Hepatocyte (in vitro differentiated cells): ENCODE data around the gene RNLS. TPM values are rescaled to one million over a fixed set of nuclear protein-coding genes. Genes with fewer than 3 reads are reported as not detected.

Experiments used
- DNase-seq: peaks from one replicate; pipeline ENCODE4 v3.0.0-alpha.2; 2016; ENCODE audit warnings: low spot score
- H2AFZ ChIP-seq: fragments of 200-600 bp; sonication (generic); 2 replicates; pipeline ENCODE4 v1.6.0; 2016; ENCODE audit warnings: antibody characterized with exemption, mild to moderate bottlenecking
- H3K27ac ChIP-seq: fragments of 200-600 bp; sonication (generic); 2 replicates; pipeline ENCODE4 v1.5.1; 2016; ENCODE audit warnings: mild to moderate bottlenecking
- H3K27me3 ChIP-seq: fragments of 200-600 bp; sonication (generic); 2 replicates; pipeline ENCODE4 v1.6.1; 2016
- H3K36me3 ChIP-seq: fragments of 200-600 bp; sonication (generic); replicated peaks from 2 replicates; pipeline ENCODE4 v1.5.1; 2016; ENCODE audit warnings: low read depth; ENCODE audit not compliant: insufficient read depth
- H3K4me1 ChIP-seq: fragments of 200-600 bp; sonication (generic); 2 replicates; pipeline ENCODE4 v1.5.1; 2016; ENCODE audit warnings: mild to moderate bottlenecking, moderate library complexity; ENCODE audit not compliant: insufficient read depth
- H3K4me2 ChIP-seq: fragments of 200-600 bp; sonication (generic); 2 replicates; pipeline ENCODE4 v1.6.0; 2016
- H3K4me3 ChIP-seq: fragments of 200-600 bp; sonication (generic); 2 replicates; pipeline ENCODE4 v1.5.1; 2016; ENCODE audit warnings: mild to moderate bottlenecking
- H3K79me2 ChIP-seq: fragments of 200-600 bp; sonication (generic); 2 replicates; pipeline ENCODE4 v1.6.0; 2017; ENCODE audit warnings: mild to moderate bottlenecking
- H3K9me2 ChIP-seq: fragments of 200-600 bp; sonication (generic); replicated peaks from 2 replicates; pipeline ENCODE4 v1.6.0; 2017; ENCODE audit warnings: mild to moderate bottlenecking; ENCODE audit not compliant: insufficient read depth
- H3K9me3 ChIP-seq: fragments of 200-600 bp; sonication (generic); 2 replicates; pipeline ENCODE4 v1.5.1; 2016; ENCODE audit warnings: low read depth, mild to moderate bottlenecking
- H4K20me1 ChIP-seq: fragments of 200-600 bp; sonication (generic); 2 replicates; pipeline ENCODE4 v1.6.0; 2016; ENCODE audit warnings: mild to moderate bottlenecking; ENCODE audit not compliant: insufficient read depth, poor library complexity, severe bottlenecking
- CTCF ChIP-seq: fragments of 200-600 bp; sonication (generic); IDR thresholded peaks from 2 replicates; pipeline ENCODE4 v1.5.1; 2016; ENCODE audit warnings: antibody characterized with exemption, mild to moderate bottlenecking; ENCODE audit not compliant: poor library complexity
- EZH2 ChIP-seq: fragments of 200-600 bp; sonication (generic); IDR thresholded peaks from 2 replicates; pipeline ENCODE4 v1.6.1; 2016; ENCODE audit warnings: antibody characterized with exemption, mild to moderate bottlenecking, borderline replicate concordance
- EZH2phosphoT487 ChIP-seq: fragments of 200-600 bp; sonication (generic); IDR thresholded peaks from one replicate; pipeline ENCODE4 v1.6.1; 2018; ENCODE audit warnings: antibody characterized with exemption, mild to moderate bottlenecking, low read depth, moderate library complexity; ENCODE audit not compliant: unreplicated experiment, severe bottlenecking
- WGBS: methylation state at CpG from one replicate; pipeline ENCODE4 v1.1.6; 2016; ENCODE audit warnings: low lambda C conversion rate; ENCODE audit errors: missing lambda C conversion rate; 5-methylcytosine and 5-hydroxymethylcytosine counted together
- polyA plus RNA-seq: library from polyadenylated mRNA; unstranded; fragments of >200 nt; fragmentation: Nextera tagmentation; extraction: Ambion mirVana; gene quantifications from 2 replicates; pipeline ENCODE4 v1.2.1, GENCODE V29; 2016
- total RNA-seq: library from RNA; depleted of rRNA; stranded (reverse); fragments of >200 nt; gene quantifications from 2 replicates; pipeline ENCODE4 v1.2.3, GENCODE V29; 2014

The RNLS gene
- total RNA-seq (14.9 and 15.7 TPM in 2 replicates), polyA plus RNA-seq (12.8 TPM in 2 replicates)

DNA sequence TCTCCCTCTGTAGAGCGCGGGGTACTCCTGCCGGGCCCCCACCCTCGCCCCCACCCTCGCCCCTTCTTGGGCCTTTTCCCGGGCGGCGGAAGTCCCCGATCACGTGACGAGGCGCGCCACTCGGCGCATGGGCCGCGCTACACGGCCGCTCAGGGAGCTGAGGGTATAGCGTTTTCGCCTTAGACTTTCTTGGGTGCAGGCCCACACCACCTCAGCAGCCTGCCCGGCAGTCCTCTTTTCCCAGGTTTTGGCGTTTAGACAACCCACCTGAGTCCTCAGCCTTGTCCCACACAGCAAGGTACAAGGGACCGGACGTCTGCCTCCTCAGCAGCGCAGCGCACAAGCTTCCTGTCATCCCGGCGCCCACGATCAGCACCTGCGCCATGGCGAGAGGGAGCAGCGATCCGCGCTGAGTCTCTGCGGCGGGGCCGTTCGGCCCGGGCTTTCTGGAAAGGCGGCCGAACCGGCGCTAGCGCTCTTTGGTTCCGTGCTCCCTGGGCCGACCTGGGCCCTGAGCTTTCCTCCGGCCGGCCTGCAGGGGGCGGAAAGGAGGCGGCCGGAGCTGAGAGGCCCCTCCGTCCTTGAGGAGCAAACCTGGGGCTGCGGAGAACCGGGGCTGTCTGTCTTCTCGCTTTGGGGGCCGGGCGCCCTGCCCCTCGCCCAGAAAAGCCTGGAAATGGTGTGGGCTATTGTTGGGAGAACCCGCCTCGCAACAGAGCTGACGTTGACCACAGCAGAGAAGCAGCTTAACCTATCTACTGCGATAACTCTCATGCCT lies at the start of gene RNLS:
TSS of gene RNLS (minus strand) at position 513 of the 778 bp plus-strand sequence.
- Histone ChIP-seq H4K20me1 (no peaks in the 10 kb centered on the region), H3K79me2 (no peaks in the 10 kb centered on the region), H3K9me2 (no peaks in the 10 kb centered on the region), H3K9me3 (no peaks in the 10 kb centered on the region), H3K36me3 (no peaks in the 10 kb centered on the region), H3K4me2 (peak within 1 kb of the TSS; percentile 94), H3K4me3 (peak within 1 kb of the TSS; percentile 68), H3K27me3 (no peaks in the 10 kb centered on the region), H3K4me1 (no peaks in the 10 kb centered on the region), H3K27ac (peak within 1 kb of the TSS; percentile 98), H2AFZ (peak within 1 kb of the TSS; percentile 98)
- DNase-seq: peak; percentile 78
- 2% methylated on average over 52 of the region's 63 CpGs for WGBS
- peak; percentile 90 for TF ChIP-seq CTCF
- TF ChIP-seq EZH2phosphoT487: no peak

- Histone ChIP-seq H3K9me2 (no peaks in the 10 kb centered on the region), H3K79me2 (no peaks in the 10 kb centered on the region), H3K4me2 (no peak overlapping the region), H3K27me3 (no peaks in the 10 kb centered on the region), H3K27ac (no peak overlapping the region), H4K20me1 (no peaks in the 10 kb centered on the region), H3K9me3 (no peaks in the 10 kb centered on the region), H3K4me3 (no peak overlapping the region), H3K4me1 (no peaks in the 10 kb centered on the region), H2AFZ (no peak overlapping the region), H3K36me3 (no peaks in the 10 kb centered on the region)
- no peak for DNase-seq
- TF ChIP-seq CTCF: no peak
- no peak for TF ChIP-seq EZH2phosphoT487
- no peak for TF ChIP-seq EZH2
Observed at GRCh38 chr10:88624840-88625239, 41.7 kb upstream of the RNLS start.

- Histone ChIP-seq H3K79me2 (no peaks in the 10 kb centered on the region), H3K4me2 (no peak overlapping the region), H3K36me3 (no peaks in the 10 kb centered on the region), H3K4me3 (no peak overlapping the region), H3K9me3 (no peaks in the 10 kb centered on the region), H4K20me1 (no peaks in the 10 kb centered on the region), H2AFZ (no peak overlapping the region), H3K4me1 (no peaks in the 10 kb centered on the region), H3K27ac (no peak overlapping the region), H3K27me3 (no peaks in the 10 kb centered on the region), H3K9me2 (no peaks in the 10 kb centered on the region)
- no peak for DNase-seq
- no peak for TF ChIP-seq CTCF
- TF ChIP-seq EZH2: no peak
- TF ChIP-seq EZH2phosphoT487: no peak
- WGBS: 43% methylated on average over 2 of the region's 2 CpGs
Observed at GRCh38 chr10:88623835-88624234, 40.7 kb upstream of the RNLS start.
